PC-3 (cell line): Measurements from ENCODE around the gene FANCD2. TPM values are rescaled to one million over a fixed set of nuclear protein-coding genes. Genes with fewer than 3 reads are reported as not detected.

Experiments used
- ATAC-seq: fragments of 200-7000 bp; cut with Tn5 transposase; 2 replicates; pipeline ENCODE4 v1.9.1; 2020; ENCODE audit warnings: mild to moderate bottlenecking, moderate library complexity
- BruUV-seq: library from RNA; stranded (reverse); fragments of 400-500 nt; replicated peaks from 2 replicates; lab custom pipeline; 2021; lab: Mats Ljungman, UMichigan
- CTCF ChIA-PET: fragments of 300-600 bp; sonication (Branson Sonifier 250); formaldehyde crosslinking; loops from one replicate; lab custom pipeline; 2022; ENCODE audit warnings: antibody characterized with exemption; lab: Charles Lee
- POLR2A ChIA-PET: fragments of 300-600 bp; sonication (Branson Sonifier 250); formaldehyde crosslinking; loops from one replicate; lab custom pipeline; 2022; ENCODE audit warnings: antibody characterized with exemption; ENCODE audit not compliant: unreplicated experiment; lab: Charles Lee
- DNase-seq: peaks from one replicate; pipeline ENCODE4 v3.0.0-alpha.2; 2015
- H2AFZ ChIP-seq: fragments of 300-600 bp; sonication (generic); 2 replicates; pipeline ENCODE4 v1.6.0; 2016; ENCODE audit warnings: antibody characterized with exemption, low read length
- H3F3A ChIP-seq: fragments of 300-600 bp; sonication (generic); one replicate; pipeline ENCODE4 v1.6.0; 2017; ENCODE audit warnings: antibody characterized with exemption, low read length, control low read depth, mild to moderate bottlenecking; ENCODE audit not compliant: unreplicated experiment
- H3K27ac ChIP-seq: fragments of 300-600 bp; sonication (generic); 2 replicates; pipeline ENCODE4 v1.5.1; 2016; ENCODE audit warnings: mild to moderate bottlenecking, low read length
- H3K27me3 ChIP-seq: fragments of 300-600 bp; sonication (generic); 2 replicates; pipeline ENCODE4 v1.6.1; 2016; ENCODE audit warnings: low read length, mixed read lengths
- H3K36me3 ChIP-seq: fragments of 300-600 bp; sonication (generic); 2 replicates; pipeline ENCODE4 v1.6.1; 2016; ENCODE audit warnings: low read depth, mixed run types, low read length, mixed read lengths
- H3K4me1 ChIP-seq: fragments of 300-600 bp; sonication (generic); 2 replicates; pipeline ENCODE4 v1.5.1; 2016; ENCODE audit warnings: low read length; ENCODE audit not compliant: insufficient read depth
- H3K4me2 ChIP-seq: fragments of 300-600 bp; sonication (generic); 2 replicates; pipeline ENCODE4 v1.6.0; 2016; ENCODE audit warnings: low read length
- H3K4me3 ChIP-seq: fragments of 300-600 bp; sonication (generic); 2 replicates; pipeline ENCODE4 v1.5.1; 2016; ENCODE audit warnings: mild to moderate bottlenecking, low read length, mixed read lengths
- H3K79me2 ChIP-seq: fragments of 300-600 bp; sonication (generic); 2 replicates; pipeline ENCODE4 v1.6.1; 2017; ENCODE audit warnings: low read length, mixed read lengths
- H3K9ac ChIP-seq: fragments of 300-600 bp; sonication (generic); 2 replicates; pipeline ENCODE4 v1.6.0; 2016; ENCODE audit warnings: mild to moderate bottlenecking, low read length
- H3K9me2 ChIP-seq: fragments of 300-600 bp; sonication (generic); replicated peaks from 2 replicates; pipeline ENCODE4 v1.6.1; 2016; ENCODE audit warnings: mixed run types, low read length, mixed read lengths
- H3K9me3 ChIP-seq: fragments of 300-600 bp; sonication (generic); 2 replicates; pipeline ENCODE4 v1.6.1; 2016; ENCODE audit warnings: low read length, mixed read lengths
- H4K20me1 ChIP-seq: fragments of 300-600 bp; sonication (generic); 2 replicates; pipeline ENCODE4 v1.6.1; 2016; ENCODE audit warnings: low read length, mixed read lengths
- CTCF ChIP-seq: fragments of 300-600 bp; sonication (generic); conservative IDR thresholded peaks from 2 replicates; pipeline ENCODE4 v1.5.1; 2017; ENCODE audit warnings: antibody characterized with exemption, low read depth, mild to moderate bottlenecking, low read length
- EZH2 ChIP-seq: fragments of 300-600 bp; sonication (generic); IDR thresholded peaks from one replicate; pipeline ENCODE4 v1.6.1; 2017; ENCODE audit warnings: antibody characterized with exemption, mild to moderate bottlenecking, low read length; ENCODE audit not compliant: unreplicated experiment
- EZH2phosphoT487 ChIP-seq: fragments of 300-600 bp; sonication (generic); IDR thresholded peaks from 2 replicates; pipeline ENCODE4 v1.6.1; 2018; ENCODE audit warnings: mild to moderate bottlenecking, antibody characterized with exemption, low read length, borderline replicate concordance
- intact Hi-C: fragments of 100-400 bp; cut with micrococcal nuclease; formaldehyde crosslinking; loops from 2 replicates; pipeline ENCODE4 v1.9.0; 2023
- total RNA-seq: library from RNA; depleted of rRNA; stranded (reverse); fragments of >200 nt; gene quantifications from 2 replicates; pipeline ENCODE4 v1.2.3, GENCODE V29; 2014

The FANCD2 gene
- total RNA-seq, 1 experiment from 2014 or later: 67.9 TPM

GRCh38 chr3:9994086-9994844 lies 32.0 kb upstream of the FANCD2 start:
- peaks cover 9% of the 10 kb centered on the region; the same call in 1 of the 2 replicates for H3K4me1 ChIP-seq
- no peak overlapping the region for H2AFZ ChIP-seq
- H3K79me2 ChIP-seq: peaks cover 42% of the 10 kb centered on the region
- no peak overlapping the region for H3K27ac ChIP-seq
- no peak overlapping the region for H3K9ac ChIP-seq
- intact Hi-C loops: no loop called here
- H3K4me2 ChIP-seq: no peak overlapping the region
- TF ChIP-seq EZH2phosphoT487 (no peak), CTCF (no peak), EZH2 (no peak)
- H3F3A ChIP-seq: no peaks in the 10 kb centered on the region
- H3K9me2 ChIP-seq: no peaks in the 10 kb centered on the region
- CTCF ChIA-PET: interaction anchor here (0.6 kb wide), 1 partner anchor 744 kb away, joined by 3 read pairs; no protein-coding TSS in a partner anchor
- no peak overlapping the region for H3K4me3 ChIP-seq
- peak; percentile 92 for ATAC-seq
- H3K27me3 ChIP-seq: no peaks in the 10 kb centered on the region
- DNase-seq: peak; percentile 58
- peaks cover 24% of the 10 kb centered on the region; the same call in 1 of the 2 replicates for H3K36me3 ChIP-seq
- H4K20me1 ChIP-seq: no peaks in the 10 kb centered on the region
- POLR2A ChIA-PET: no interaction called here
- no TSS peak for BruUV-seq
- H3K9me3 ChIP-seq: no peaks in the 10 kb centered on the region

GRCh38 chr3:10000686-10001085 lies 25.6 kb upstream of the FANCD2 start:
- Histone ChIP-seq H3K4me1 (no peaks in the 10 kb centered on the region), H3K9me3 (no peaks in the 10 kb centered on the region), H3K36me3 (peaks cover 33% of the 10 kb centered on the region), H4K20me1 (no peaks in the 10 kb centered on the region), H3K9me2 (no peaks in the 10 kb centered on the region), H3K9ac (no peak overlapping the region), H3K4me3 (no peak overlapping the region), H3K4me2 (no peak overlapping the region), H3K79me2 (0 out of 2 replicates have a peak, but pooled peaks cover 3% of the 10 kb centered on the region), H3K27ac (no peak overlapping the region), H2AFZ (no peak overlapping the region), H3K27me3 (no peaks in the 10 kb centered on the region), H3F3A (no peaks in the 10 kb centered on the region)
- DNase-seq (no peak), ATAC-seq (no peak)
- CTCF ChIA-PET: no interaction called here
- intact Hi-C loops: no loop called here
- no TSS peak for BruUV-seq
- no peak for TF ChIP-seq CTCF
- TF ChIP-seq EZH2: no peak
- no peak for TF ChIP-seq EZH2phosphoT487
- POLR2A ChIA-PET: interaction anchor here (0.6 kb wide), 1 partner anchor 904 kb away, joined by 8 read pairs; no protein-coding TSS in a partner anchor

- Histone ChIP-seq H3K9me2 (no peaks in the 10 kb centered on the region), H3K4me1 (no peaks in the 10 kb centered on the region), H3K9me3 (no peaks in the 10 kb centered on the region), H3K36me3 (peaks cover 25% of the 10 kb centered on the region), H3F3A (no peaks in the 10 kb centered on the region), H3K4me3 (no peak overlapping the region), H3K79me2 (no peaks in the 10 kb centered on the region), H2AFZ (no peak overlapping the region), H3K4me2 (no peak overlapping the region), H3K9ac (no peak overlapping the region), H4K20me1 (no peaks in the 10 kb centered on the region), H3K27ac (no peak overlapping the region), H3K27me3 (no peaks in the 10 kb centered on the region)
- ATAC-seq (no peak), DNase-seq (no peak)
- BruUV-seq: no TSS peak
- CTCF ChIA-PET: no interaction called here
- intact Hi-C loops: no loop called here
- POLR2A ChIA-PET: no interaction called here
- TF ChIP-seq EZH2 (no peak), CTCF (no peak), EZH2phosphoT487 (no peak)
Measured at GRCh38 chr3:10002951-10003350, 23.3 kb upstream of the FANCD2 start.
